Fibroblast of villous mesenchyme (primary cell): ENCODE results near the gene C2CD2. TPM values are rescaled to one million over a fixed set of nuclear protein-coding genes. Genes with fewer than 3 reads are reported as not detected.

Experiments used
- DNase-seq: peaks from one replicate; pipeline ENCODE4 v3.0.0-alpha.2; 2010; ENCODE audit warnings: low read depth
- H3K4me3 ChIP-seq: 2 replicates; pipeline ENCODE4 v1.5.1; 2011; ENCODE audit warnings: low read depth, mild to moderate bottlenecking, low read length
- CTCF ChIP-seq: IDR thresholded peaks from 2 replicates; pipeline ENCODE4 v1.5.1; 2012; ENCODE audit warnings: low read depth, mild to moderate bottlenecking, low read length; ENCODE audit not compliant: insufficient read depth
- total RNA-seq: library from RNA; depleted of rRNA; stranded (reverse); fragments of >200 nt; gene quantifications from 2 replicates; pipeline ENCODE4 v1.2.3, GENCODE V29; 2012

C2CD2 gene
- total RNA-seq, 1 donor = 25.0 TPM

DNA sequence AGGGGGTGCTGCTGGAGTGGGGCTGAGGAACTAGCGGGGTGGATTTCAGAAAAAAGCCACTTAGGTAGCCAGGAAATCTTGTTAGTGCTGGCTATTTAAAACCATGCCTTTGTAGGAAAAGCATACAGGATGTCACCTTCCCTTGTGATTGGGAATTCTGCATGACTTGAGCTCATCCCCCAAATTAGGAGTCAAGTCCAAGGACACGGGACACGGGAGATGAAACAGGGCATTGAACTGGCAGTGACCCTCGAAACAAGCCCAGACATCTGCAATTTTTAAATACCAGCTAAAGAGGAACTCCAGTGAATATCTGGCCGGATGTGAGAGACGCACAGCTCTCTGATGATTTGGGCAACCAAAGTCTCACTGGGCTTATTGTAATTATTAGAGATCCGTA is 32.8 kb downstream of the C2CD2 start:
- DNase-seq = no peak

GRCh38 chr21:41920476-41920875 is 33.3 kb downstream of the C2CD2 start:
- no peak for TF ChIP-seq CTCF
- DNase-seq = no peak
- H3K4me3 ChIP-seq = no peak overlapping the region

More for the DNA sequence above, 32.8 kb downstream of the C2CD2 start:
- no peak for TF ChIP-seq CTCF
- H3K4me3 ChIP-seq = no peak overlapping the region

GRCh38 chr21:41919666-41920398 is 34.0 kb downstream of the C2CD2 start:
- DNase-seq = no peak
- TF ChIP-seq CTCF = no peak
- no peak overlapping the region for H3K4me3 ChIP-seq

DNA sequence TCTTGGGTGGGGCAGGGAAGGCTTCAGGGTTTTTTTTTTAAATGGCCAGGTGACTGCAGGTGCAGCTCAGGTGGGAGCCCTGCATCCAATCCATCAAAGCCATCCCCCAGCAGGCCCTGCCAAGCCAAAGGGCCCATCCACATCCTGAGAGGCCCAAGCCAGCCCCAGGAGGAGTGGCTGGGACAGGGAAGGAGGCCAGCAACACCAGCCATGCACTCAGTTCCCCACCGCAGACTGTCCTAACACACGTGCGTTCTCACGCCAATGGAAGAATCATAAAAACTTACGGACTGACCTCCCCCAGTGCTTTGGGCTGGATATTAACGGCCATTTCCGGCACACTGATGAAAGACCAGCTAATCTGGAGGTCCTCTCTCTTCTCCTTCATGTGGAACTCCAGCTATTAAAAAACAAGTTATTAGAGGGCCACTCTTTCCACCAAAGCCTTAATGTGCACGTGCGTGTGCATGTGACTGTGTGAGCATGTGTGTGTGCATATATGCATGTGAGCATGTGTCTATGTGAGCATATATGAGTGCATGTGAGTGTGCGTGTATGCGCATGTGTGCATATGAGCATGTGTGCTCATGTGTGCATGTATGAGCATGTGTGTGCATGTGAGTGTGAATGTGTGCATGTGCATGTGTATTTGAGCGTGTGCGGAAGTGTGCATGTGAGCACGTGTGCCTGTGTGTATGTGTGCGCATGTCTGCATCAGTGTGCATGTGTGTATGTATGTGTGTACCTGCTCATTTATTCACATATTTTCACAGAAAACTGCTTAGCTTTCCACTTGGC is 35.1 kb downstream of the C2CD2 start:
- DNase-seq = no peak
- H3K4me3 ChIP-seq = no peak overlapping the region
- TF ChIP-seq CTCF = no peak

DNA sequence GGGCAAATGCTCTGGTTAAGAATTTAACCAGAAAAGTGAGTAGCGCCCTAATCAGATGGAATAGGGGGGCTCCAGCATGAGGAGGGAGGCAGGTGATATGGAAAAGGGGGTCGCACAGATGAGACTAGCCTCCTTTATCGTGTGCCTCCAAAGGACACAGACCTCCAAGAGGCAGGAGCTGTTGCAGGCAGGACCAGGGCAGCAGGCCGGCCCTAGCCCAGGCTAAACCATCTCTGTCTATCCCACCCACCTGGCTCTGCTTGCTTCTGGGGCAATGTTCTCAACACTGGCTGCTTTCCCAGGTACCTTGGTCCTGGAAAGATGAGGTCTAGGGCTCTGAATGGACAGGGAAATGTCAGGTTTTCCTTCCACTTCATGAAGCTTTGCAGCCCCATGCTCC is 36.3 kb downstream of the C2CD2 start:
- H3K4me3 ChIP-seq = no peak overlapping the region
- no peak for TF ChIP-seq CTCF
- DNase-seq = no peak

DNA sequence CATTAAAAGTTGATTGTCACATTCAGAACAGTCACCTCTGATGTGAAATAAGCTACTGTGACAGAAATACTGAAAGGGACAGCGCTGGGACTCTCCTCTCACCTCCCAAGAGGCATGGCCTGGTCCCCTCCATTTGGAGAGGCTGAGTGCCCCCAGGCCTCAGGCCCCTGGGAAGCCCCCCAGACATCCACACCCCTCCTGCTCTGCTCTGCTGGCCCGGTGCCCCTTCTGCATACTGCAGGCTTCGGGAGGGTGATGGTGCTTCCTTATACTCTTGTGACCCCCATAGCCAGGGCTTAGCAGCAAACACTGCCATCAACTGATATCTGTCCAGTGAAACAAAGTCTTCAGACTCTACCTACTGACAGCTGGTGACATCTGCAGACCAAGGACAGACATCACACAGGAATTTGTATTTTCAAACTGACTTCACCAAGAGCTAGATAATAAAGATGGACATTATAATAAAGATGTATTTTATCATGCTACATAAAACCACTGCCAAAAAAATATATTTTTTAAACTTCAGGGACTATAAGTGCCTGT is 36.9 kb downstream of the C2CD2 start:
- no peak for TF ChIP-seq CTCF
- no peak overlapping the region for H3K4me3 ChIP-seq
- no peak for DNase-seq
